Measurements from ENCODE around the gene ADAT2.

GRCh38 chr6:143396497-143397226 lies 53.8 kb downstream of the ADAT2 start:
- TF ChIP-seq POLR2AphosphoS5 (IDR thresholded peaks at IDR 0.05) (no peak), CTCF (IDR thresholded peaks at IDR 0.05) (no peak)

All from stomach (tissue), 4 donors.